IPS DF 6.9 (cell line): Measurements from ENCODE around the gene CDHR5.
"Not testable (repeated sequence)": the region's sequence is repeated elsewhere in the genome, so short reads cannot be mapped to it uniquely, and the experiment has no call there.

Source experiments
- DNase-seq: peaks from one replicate; pipeline ENCODE4 v3.0.0-alpha.2; 2013; ENCODE audit warnings: low read depth, low spot score
- H3K27ac ChIP-seq: one replicate; pipeline ENCODE4 v1.5.1; 2013; ENCODE audit warnings: low read length, control low read depth
- H3K27me3 ChIP-seq: 2 replicates; pipeline ENCODE4 v1.6.1; 2013; ENCODE audit warnings: mild to moderate bottlenecking, low read length; ENCODE audit not compliant: control insufficient read depth, insufficient read depth
- H3K36me3 ChIP-seq: 2 replicates; pipeline ENCODE4 v1.6.1; 2013; ENCODE audit warnings: low read length; ENCODE audit not compliant: control insufficient read depth, insufficient read depth
- H3K4me1 ChIP-seq: 2 replicates; pipeline ENCODE4 v1.6.1; 2013; ENCODE audit warnings: low read length; ENCODE audit not compliant: control insufficient read depth, insufficient read depth
- H3K4me3 ChIP-seq: 2 replicates; pipeline ENCODE4 v1.5.1; 2013; ENCODE audit warnings: mild to moderate bottlenecking, low read length
- H3K9me3 ChIP-seq: 2 replicates; pipeline ENCODE4 v1.6.1; 2013; ENCODE audit warnings: low read length, inconsistent platforms; ENCODE audit not compliant: control insufficient read depth, insufficient read depth
- WGBS: extraction: QIAGEN DNeasy Blood & Tissue Kit; methylation state at CpG from one replicate; pipeline ENCODE4 v1.1.7; 2013; ENCODE audit warnings: mixed read lengths, missing lambda C conversion rate; ENCODE audit not compliant: insufficient read length, insufficient coverage; 5-methylcytosine and 5-hydroxymethylcytosine counted together

Gene CDHR5

DNA sequence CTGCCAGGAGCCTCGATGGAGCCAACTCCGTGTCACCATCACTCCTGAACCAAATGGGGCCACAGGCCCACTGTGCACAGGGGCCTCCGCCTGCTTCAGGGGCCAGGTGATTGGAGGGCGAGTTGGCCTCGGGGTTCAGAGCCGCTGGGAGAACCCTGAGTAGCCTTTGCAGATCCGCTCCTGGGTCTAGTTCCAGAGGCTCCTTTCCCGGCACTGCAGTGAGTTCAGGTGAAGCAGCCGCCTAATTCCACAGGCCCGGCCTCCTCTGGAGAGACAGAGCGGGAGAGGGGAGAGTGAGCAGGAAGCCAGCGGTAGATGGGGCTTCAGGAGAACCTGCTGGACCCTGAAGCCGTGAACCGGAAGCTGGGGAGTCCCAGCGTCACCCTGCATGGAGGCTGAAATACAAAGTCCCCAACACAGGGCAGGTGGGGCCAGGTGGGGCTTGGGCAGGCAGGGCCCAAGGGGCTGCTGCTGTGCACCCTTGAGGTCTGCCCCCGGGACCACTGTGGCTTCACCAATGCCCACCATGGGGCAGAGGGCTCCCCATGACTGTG, 34.9 kb upstream of the CDHR5 start:
- WGBS = no CpG with 5 or more reads among the region's 16 CpGs
- no peak overlapping the region for H3K27ac ChIP-seq

DNA sequence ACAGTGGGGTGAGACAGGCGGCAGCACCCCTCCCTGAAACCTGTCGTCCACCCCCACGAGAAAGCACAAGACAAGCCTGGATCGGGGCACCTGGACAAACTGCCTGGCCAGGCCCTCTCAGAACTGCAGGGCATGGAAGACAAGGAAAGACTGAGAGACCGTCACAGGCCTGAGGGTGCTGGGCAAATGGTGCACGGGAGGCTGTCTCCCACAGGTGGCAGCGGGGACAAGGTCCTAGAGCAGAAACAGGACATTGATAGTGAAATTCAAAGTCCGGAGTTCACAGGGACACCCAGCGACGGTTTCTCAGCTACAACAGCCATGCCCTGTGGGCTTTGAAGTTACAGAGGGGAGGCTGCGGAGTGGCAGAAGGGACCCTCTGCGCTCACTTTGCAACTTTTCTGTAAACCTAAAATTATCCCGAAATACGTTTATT, 33.0 kb upstream of the CDHR5 start:
- no peaks in the 10 kb centered on the region for H3K4me1 ChIP-seq
- DNase-seq = no peak
- H3K27ac ChIP-seq = no peak overlapping the region
- no peak overlapping the region for H3K4me3 ChIP-seq
- peaks cover 14% of the 10 kb centered on the region; the same call in 1 of the 2 replicates for H3K36me3 ChIP-seq
- H3K9me3 ChIP-seq = no peaks in the 10 kb centered on the region
- WGBS = 100% methylated on average over 2 of the region's 14 CpGs
- no peaks in the 10 kb centered on the region for H3K27me3 ChIP-seq

More for the DNA sequence above, 34.9 kb upstream of the CDHR5 start:
- Histone ChIP-seq H3K9me3 (no peaks in the 10 kb centered on the region), H3K4me1 (no peaks in the 10 kb centered on the region), H3K4me3 (no peak overlapping the region), H3K27me3 (no peaks in the 10 kb centered on the region), H3K36me3 (peaks cover 11% of the 10 kb centered on the region; the same call in 1 of the 2 replicates)
- no peak for DNase-seq

DNA sequence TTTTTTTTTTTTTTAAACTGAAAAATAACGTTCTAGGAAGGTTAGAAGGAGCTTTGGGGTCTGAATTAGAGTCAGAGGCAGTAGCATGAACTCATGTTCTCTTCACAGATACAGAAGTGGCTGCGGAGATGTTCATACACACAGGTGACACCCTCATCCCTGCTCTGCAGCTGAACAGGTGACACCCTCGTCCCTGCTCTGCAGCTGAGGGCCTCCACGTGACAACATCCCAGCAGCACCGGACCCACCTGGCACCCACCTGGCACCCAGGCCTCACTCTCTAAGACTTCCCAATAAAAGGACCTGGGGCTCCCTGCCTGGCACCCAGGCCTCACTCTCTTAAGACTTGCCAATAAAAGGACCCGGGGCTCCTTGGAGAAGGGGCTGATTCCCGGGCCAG, 32.1 kb upstream of the CDHR5 start:
- no CpG with 5 or more reads among the region's 7 CpGs for WGBS
- H3K4me3 ChIP-seq = no peak overlapping the region
- H3K27me3 ChIP-seq = no peaks in the 10 kb centered on the region
- no peak for DNase-seq
- H3K36me3 ChIP-seq = peaks cover 14% of the 10 kb centered on the region; the same call in 1 of the 2 replicates
- H3K4me1 ChIP-seq = no peaks in the 10 kb centered on the region
- no peaks in the 10 kb centered on the region for H3K9me3 ChIP-seq
- H3K27ac ChIP-seq = no peak overlapping the region

- Histone ChIP-seq H3K4me3 (no peak overlapping the region), H3K27me3 (no peaks in the 10 kb centered on the region), H3K9me3 (no peaks in the 10 kb centered on the region), H3K4me1 (no peaks in the 10 kb centered on the region), H3K36me3 (peaks cover 14% of the 10 kb centered on the region; the same call in 1 of the 2 replicates), H3K27ac (no peak overlapping the region)
- no CpG with 5 or more reads among the region's 14 CpGs for WGBS
- DNase-seq = no peak
Measured at GRCh38 chr11:656426-656825, 31.7 kb upstream of the CDHR5 start.

DNA sequence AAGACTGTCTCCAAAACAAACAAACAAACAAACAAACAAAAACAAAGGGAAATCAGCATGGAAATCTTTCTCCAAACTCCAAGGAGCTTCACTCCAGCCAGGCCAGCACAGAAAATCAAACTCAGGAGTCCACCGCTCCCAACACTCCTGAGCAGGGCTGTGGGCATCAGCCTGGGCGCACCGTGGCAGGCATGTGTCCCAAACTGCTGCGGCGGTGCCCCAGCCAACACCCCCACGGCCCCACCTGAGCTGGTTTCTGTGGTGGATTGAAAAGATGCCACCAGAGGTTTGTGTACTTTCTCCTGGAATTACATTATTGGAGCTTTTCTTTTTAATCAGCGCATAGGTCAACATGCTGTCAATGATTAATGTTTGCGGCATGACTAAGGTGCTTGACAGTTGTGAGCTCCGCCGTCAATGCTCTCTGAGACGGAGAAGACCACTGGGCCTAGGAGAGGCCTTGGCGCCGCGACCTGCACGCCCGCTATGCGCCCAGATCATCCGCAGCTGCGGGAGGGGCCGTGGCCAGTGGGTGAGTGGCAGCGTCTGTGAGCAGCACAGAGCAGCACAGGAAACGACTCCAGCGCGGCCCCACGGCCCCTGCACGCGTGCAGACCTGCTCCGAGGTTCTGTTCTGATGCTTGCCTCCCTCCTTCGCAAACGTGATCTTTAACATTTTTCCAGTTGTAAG, 30.4 kb upstream of the CDHR5 start:
- Histone ChIP-seq H3K36me3 (peaks cover 14% of the 10 kb centered on the region; the same call in 1 of the 2 replicates), H3K4me1 (no peaks in the 10 kb centered on the region), H3K27me3 (no peaks in the 10 kb centered on the region), H3K9me3 (no peaks in the 10 kb centered on the region), H3K27ac (no peak overlapping the region), H3K4me3 (no peak overlapping the region)
- no CpG with 5 or more reads among the region's 30 CpGs for WGBS
- DNase-seq = no peak

- H3K36me3 ChIP-seq = peaks cover 10% of the 10 kb centered on the region; the same call in 1 of the 2 replicates
- not testable (repeated sequence) for H3K27me3 ChIP-seq, DNase-seq, H3K27ac ChIP-seq, H3K4me1 ChIP-seq, H3K4me3 ChIP-seq, H3K9me3 ChIP-seq
- WGBS = no CpG with 5 or more reads among the region's 12 CpGs
Measured at GRCh38 chr11:654444-654843, 29.7 kb upstream of the CDHR5 start.

- H3K27ac ChIP-seq = no peak overlapping the region
- no peaks in the 10 kb centered on the region for H3K4me1 ChIP-seq
- H3K27me3 ChIP-seq = no peaks in the 10 kb centered on the region
- WGBS = no CpG with 5 or more reads among the region's 15 CpGs
- H3K9me3 ChIP-seq = no peaks in the 10 kb centered on the region
- H3K4me3 ChIP-seq = no peak overlapping the region
- peaks cover 9% of the 10 kb centered on the region; the same call in 1 of the 2 replicates for H3K36me3 ChIP-seq
- no peak for DNase-seq
Measured at GRCh38 chr11:653837-654236, 29.1 kb upstream of the CDHR5 start.

DNA sequence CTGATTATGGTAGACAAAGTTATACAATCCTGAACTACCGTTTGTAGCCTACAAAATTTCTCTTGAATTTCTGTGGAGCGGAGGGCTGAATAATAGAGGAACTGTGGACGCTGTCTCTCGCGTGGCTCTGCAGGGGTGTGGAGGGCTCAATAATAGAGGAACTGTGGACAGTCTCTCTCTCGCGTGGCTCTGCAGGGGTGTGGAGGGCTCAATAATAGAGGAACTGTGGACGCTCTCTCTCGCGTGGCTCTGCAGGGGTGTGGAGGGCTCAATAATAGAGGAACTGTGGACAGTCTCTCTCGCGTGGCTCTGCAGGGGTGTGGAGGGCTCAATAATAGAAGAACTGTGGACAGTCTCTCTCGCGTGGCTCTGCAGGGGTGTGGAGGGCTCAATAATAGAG, 28.4 kb upstream of the CDHR5 start:
- not testable (repeated sequence) for H3K4me1 ChIP-seq, H3K27me3 ChIP-seq, H3K36me3 ChIP-seq, H3K4me3 ChIP-seq, H3K9me3 ChIP-seq, DNase-seq, H3K27ac ChIP-seq
- no CpG with 5 or more reads among the region's 14 CpGs for WGBS

DNA sequence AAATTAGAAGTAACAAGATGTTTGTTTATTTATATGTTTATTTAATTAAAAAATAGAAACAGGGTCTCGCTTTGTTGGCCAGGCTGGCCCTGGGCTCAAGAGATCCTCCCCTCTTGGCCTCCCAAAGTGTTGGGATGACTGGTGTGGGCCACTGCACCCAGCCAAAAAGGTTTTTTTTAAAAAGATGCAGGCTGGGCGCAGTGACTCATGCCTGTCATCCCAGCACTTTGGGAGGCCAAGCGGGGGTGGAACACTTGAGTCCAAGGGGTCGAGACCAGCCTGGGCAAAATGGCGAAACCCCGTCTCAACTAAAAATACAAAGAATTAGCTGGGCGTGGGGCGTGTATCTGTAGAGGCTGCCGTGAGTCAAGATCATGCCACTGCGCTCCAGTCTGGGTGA, 25.7 kb upstream of the CDHR5 start:
- WGBS = no CpG with 5 or more reads among the region's 10 CpGs
- Histone ChIP-seq H3K4me1 (no peaks in the 10 kb centered on the region), H3K27me3 (no peaks in the 10 kb centered on the region), H3K36me3 (peaks cover 9% of the 10 kb centered on the region; the same call in 1 of the 2 replicates), H3K4me3 (no peak overlapping the region), H3K9me3 (no peaks in the 10 kb centered on the region), H3K27ac (no peak overlapping the region)
- DNase-seq = no peak

- not testable (repeated sequence) for H3K27me3 ChIP-seq, H3K27ac ChIP-seq, H3K9me3 ChIP-seq, H3K4me3 ChIP-seq, H3K4me1 ChIP-seq, H3K36me3 ChIP-seq, DNase-seq
- WGBS = no CpG with 5 or more reads among the region's 14 CpGs
Measured at GRCh38 chr11:647672-648158, 23.0 kb upstream of the CDHR5 start.
